Measurements from ENCODE around the gene TBXAS1.

The TBXAS1 gene

DNA sequence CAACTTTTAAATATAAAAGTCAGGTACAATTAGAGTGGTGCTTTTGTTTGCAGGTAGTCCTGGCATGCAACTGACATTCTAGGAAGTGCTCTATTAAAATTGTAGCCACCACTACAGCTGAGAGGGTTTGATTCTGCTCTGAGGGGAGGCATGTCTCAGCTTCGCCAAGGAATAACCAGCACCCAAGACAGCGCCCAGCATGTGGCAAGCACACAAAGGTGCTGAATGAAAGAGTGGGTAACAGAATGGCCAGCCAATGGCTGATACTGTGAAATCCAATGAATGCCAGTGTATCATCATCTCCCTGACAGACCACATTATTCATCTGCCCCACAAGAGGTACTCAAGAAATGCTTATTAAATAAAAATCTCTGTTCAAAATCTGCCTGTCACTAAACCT lies 226.8 kb downstream of the TBXAS1 start:
- H3K36me3 ChIP-seq (ENCODE audit: control insufficient read depth in 5 of 5, insufficient read depth in 5 of 5, low read length in 5 of 5), result peaks cover 3 to 32% (median 10%) of the 10 kb centered on the region in 5 donors
- H3K27ac ChIP-seq (ENCODE audit: low read depth, low read length), result no peak overlapping the region
- no peak overlapping the region for H3K9ac ChIP-seq (ENCODE audit: low read length in 5 of 5)
- peaks cover 0 to 35% (median 13%) of the 10 kb centered on the region in 5 donors for H3K4me1 ChIP-seq (ENCODE audit: control insufficient read depth in 5 of 5, insufficient read depth in 5 of 5, low read length in 5 of 5)
- no peak overlapping the region for H3K4me3 ChIP-seq (ENCODE audit: low read depth in 1 of 5, low read length in 5 of 5)
- H3K9me3 ChIP-seq (ENCODE audit: control insufficient read depth in 5 of 5, low read length in 5 of 5), result no peaks in the 10 kb centered on the region
- H3K27me3 ChIP-seq (ENCODE audit: control insufficient read depth in 5 of 5, insufficient read depth in 4 of 5, low read length in 5 of 5), result no peaks in the 10 kb centered on the region

DNA sequence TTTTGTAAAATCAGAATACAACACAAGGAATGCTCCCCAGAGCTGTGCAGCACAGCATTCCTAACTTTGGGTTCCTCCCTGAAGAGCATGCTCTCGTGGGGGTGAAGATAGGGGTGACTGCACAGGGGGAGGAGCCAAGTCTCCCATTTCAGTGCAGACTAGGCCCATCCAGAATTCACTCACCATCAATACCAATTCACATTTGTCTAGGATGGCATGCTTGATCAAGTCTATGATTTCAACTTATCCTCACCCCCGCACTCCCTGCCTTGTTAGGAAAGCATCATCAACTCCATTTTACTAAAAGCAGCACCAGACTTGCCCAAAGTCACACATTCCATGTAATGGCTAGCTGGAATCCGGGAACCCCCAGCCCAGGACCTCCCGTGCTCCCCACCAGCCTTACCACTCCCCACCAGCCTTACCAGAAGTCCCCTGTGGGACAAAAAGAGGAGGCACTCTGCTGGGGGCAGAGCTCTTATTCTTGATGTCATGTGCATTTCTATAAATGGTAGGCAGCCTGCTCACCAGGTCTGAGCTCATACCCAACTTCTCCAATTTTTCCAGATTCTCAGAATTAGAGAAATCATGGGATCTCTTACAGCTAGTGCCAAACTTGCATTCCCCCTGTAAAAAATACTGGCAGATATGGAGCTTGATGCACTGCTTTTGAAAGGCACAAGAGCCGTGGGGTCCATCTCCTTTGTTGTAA lies 227.5 kb downstream of the TBXAS1 start:
- no peak overlapping the region for H3K27ac ChIP-seq (ENCODE audit: low read depth, low read length)
- no peaks in the 10 kb centered on the region for H3K27me3 ChIP-seq (ENCODE audit: control insufficient read depth in 5 of 5, insufficient read depth in 4 of 5, low read length in 5 of 5)

DNA sequence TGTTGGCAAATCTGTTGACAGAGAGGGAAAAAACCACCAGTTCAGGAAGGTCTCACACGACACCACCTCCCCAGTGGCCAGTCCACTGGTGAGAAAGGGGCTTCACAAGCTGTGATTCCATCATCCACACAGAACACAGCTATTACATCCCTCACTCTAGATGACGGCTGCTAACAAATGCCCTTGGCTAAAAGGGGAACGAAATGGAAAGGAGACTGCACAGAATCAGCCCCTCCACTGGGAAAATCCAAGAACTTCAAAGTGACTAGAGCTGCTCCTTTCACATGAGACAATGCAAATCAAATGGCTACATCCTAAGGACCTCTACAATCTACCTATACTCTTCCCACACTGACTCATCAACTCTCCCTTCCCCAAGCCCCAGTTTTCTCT lies 228.1 kb downstream of the TBXAS1 start:
- H3K27ac ChIP-seq (ENCODE audit: low read depth, low read length), result no peak overlapping the region
- no peak overlapping the region for H3K9ac ChIP-seq (ENCODE audit: low read length in 5 of 5)
- peaks cover 3 to 32% (median 10%) of the 10 kb centered on the region in 5 donors for H3K36me3 ChIP-seq (ENCODE audit: control insufficient read depth in 5 of 5, insufficient read depth in 5 of 5, low read length in 5 of 5)
- H3K27me3 ChIP-seq (ENCODE audit: control insufficient read depth in 5 of 5, insufficient read depth in 4 of 5, low read length in 5 of 5), result no peaks in the 10 kb centered on the region
- H3K4me3 ChIP-seq (ENCODE audit: low read depth in 1 of 5, low read length in 5 of 5), result no peak overlapping the region
- peaks cover 2 to 48% (median 23%) of the 10 kb centered on the region in 5 donors for H3K4me1 ChIP-seq (ENCODE audit: control insufficient read depth in 5 of 5, insufficient read depth in 5 of 5, low read length in 5 of 5)
- no peaks in the 10 kb centered on the region for H3K9me3 ChIP-seq (ENCODE audit: control insufficient read depth in 5 of 5, low read length in 5 of 5)

More for the DNA sequence above, 227.5 kb downstream of the TBXAS1 start:
- Histone ChIP-seq H3K36me3 (ENCODE audit: control insufficient read depth in 5 of 5, insufficient read depth in 5 of 5, low read length in 5 of 5) (peaks cover 3 to 32% (median 10%) of the 10 kb centered on the region in 5 donors), H3K9me3 (ENCODE audit: control insufficient read depth in 5 of 5, low read length in 5 of 5) (no peaks in the 10 kb centered on the region), H3K4me3 (ENCODE audit: low read depth in 1 of 5, low read length in 5 of 5) (no peak overlapping the region), H3K4me1 (ENCODE audit: control insufficient read depth in 5 of 5, insufficient read depth in 5 of 5, low read length in 5 of 5) (peaks cover 2 to 43% (median 20%) of the 10 kb centered on the region in 5 donors), H3K9ac (ENCODE audit: low read length in 5 of 5) (no peak overlapping the region)

DNA sequence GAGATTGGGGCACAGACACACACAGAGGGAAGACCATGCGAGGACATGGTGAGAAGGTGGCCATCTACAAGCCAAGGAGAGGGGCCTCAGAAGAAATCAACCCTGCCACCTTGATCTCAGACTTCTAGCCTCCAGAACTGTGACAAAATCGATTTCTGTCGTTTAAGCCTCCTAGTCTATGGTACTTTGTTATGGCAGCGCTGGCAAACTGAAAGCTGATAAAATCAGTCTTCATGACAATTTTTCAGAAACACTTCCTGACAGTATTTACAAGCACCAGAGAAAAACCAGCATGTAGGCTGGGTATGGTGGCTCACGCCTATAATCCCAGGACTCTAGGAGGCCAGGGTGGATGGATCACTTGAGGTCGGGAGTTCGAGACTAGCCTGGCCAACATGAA lies 229.5 kb downstream of the TBXAS1 start:
- H3K4me3 ChIP-seq (ENCODE audit: low read depth in 1 of 5, low read length in 5 of 5), result no peak overlapping the region
- peaks cover 3 to 27% (median 10%) of the 10 kb centered on the region in 5 donors for H3K36me3 ChIP-seq (ENCODE audit: control insufficient read depth in 5 of 5, insufficient read depth in 5 of 5, low read length in 5 of 5)
- no peaks in the 10 kb centered on the region for H3K9me3 ChIP-seq (ENCODE audit: control insufficient read depth in 5 of 5, low read length in 5 of 5)
- H3K27ac ChIP-seq (ENCODE audit: low read depth, low read length), result no peak overlapping the region
- H3K9ac ChIP-seq (ENCODE audit: low read length in 5 of 5), result no peak overlapping the region
- H3K27me3 ChIP-seq (ENCODE audit: control insufficient read depth in 5 of 5, insufficient read depth in 4 of 5, low read length in 5 of 5), result no peaks in the 10 kb centered on the region
- peaks cover 2 to 57% (median 27%) of the 10 kb centered on the region in 5 donors for H3K4me1 ChIP-seq (ENCODE audit: control insufficient read depth in 5 of 5, insufficient read depth in 5 of 5, low read length in 5 of 5)

DNA sequence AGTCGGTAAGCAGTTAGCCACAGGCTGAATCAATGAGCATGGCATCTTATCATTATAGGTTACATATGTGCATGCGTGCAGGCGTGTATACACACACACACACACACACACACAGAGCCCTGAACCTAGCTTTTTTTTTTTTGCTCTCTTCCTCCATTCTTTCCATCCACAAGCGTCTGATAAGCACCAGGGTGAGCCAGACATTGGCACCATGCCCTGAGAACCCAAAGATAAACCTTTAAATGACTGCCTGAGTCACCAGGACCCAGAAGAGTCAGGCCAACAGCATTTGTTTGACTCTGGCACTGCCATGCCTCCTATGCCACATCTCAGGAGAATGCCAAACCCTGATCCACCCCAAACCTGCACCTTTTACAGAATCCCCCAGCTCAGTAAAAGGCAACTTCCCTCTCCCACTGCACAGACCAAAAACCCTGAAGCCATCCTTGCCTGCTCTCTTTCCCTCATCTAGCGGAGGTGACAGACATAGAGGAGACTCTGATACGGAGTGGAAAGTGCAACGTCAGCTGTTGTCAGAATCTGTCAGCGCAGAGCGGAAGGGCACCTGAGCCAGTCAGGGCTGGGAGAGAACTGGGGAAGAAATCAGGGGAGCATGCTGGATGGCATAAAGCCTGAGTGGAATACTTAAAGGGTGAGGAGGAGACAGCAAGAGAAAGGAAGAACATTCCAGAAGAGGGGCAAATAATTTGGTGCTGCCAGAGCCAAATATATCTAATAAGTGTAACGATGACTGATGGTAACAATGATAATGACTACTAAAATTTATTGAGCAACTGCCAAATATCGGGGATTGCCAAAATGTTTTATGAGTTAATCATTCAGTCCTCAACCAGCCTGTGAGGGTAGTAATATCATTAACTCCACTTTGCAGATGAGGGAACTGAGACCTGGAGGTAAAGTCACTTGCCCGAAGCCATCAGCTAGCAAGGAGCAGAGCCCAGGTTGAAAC lies 230.5 kb downstream of the TBXAS1 start:
- H3K9me3 ChIP-seq (ENCODE audit: control insufficient read depth in 5 of 5, low read length in 5 of 5), result no peaks in the 10 kb centered on the region
- peaks cover 2 to 57% (median 28%) of the 10 kb centered on the region in 5 donors for H3K4me1 ChIP-seq (ENCODE audit: control insufficient read depth in 5 of 5, insufficient read depth in 5 of 5, low read length in 5 of 5)
- no peak overlapping the region for H3K4me3 ChIP-seq (ENCODE audit: low read depth in 1 of 5, low read length in 5 of 5)
- no peak overlapping the region for H3K9ac ChIP-seq (ENCODE audit: low read length in 5 of 5)
- H3K36me3 ChIP-seq (ENCODE audit: control insufficient read depth in 5 of 5, insufficient read depth in 5 of 5, low read length in 5 of 5), result peaks cover 0 to 20% (median 2%) of the 10 kb centered on the region in 5 donors
- H3K27me3 ChIP-seq (ENCODE audit: control insufficient read depth in 5 of 5, insufficient read depth in 4 of 5, low read length in 5 of 5), result no peaks in the 10 kb centered on the region
- H3K27ac ChIP-seq (ENCODE audit: low read depth, low read length), result no peak overlapping the region

DNA sequence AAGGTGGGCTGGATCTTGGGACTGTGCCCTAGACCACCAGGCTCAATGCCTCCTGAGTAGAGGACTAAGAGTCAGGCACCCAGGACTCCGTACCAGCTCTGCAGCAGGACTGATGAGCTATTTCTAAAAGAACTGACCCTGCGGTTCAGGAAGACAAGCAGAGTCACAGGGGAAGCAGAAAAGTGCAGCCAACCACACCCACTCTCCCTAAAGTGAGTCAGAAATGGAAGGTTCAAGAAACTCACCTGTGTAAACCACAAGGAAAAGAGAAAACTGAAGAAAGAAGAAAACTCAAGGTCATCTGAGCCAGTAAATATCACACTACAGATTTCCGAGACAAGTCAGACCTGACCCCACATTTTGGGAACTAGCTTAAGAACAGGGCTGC lies 231.2 kb downstream of the TBXAS1 start:
- H3K9ac ChIP-seq (ENCODE audit: low read length in 5 of 5), result no peak overlapping the region
- no peak overlapping the region for H3K4me3 ChIP-seq (ENCODE audit: low read depth in 1 of 5, low read length in 5 of 5)

DNA sequence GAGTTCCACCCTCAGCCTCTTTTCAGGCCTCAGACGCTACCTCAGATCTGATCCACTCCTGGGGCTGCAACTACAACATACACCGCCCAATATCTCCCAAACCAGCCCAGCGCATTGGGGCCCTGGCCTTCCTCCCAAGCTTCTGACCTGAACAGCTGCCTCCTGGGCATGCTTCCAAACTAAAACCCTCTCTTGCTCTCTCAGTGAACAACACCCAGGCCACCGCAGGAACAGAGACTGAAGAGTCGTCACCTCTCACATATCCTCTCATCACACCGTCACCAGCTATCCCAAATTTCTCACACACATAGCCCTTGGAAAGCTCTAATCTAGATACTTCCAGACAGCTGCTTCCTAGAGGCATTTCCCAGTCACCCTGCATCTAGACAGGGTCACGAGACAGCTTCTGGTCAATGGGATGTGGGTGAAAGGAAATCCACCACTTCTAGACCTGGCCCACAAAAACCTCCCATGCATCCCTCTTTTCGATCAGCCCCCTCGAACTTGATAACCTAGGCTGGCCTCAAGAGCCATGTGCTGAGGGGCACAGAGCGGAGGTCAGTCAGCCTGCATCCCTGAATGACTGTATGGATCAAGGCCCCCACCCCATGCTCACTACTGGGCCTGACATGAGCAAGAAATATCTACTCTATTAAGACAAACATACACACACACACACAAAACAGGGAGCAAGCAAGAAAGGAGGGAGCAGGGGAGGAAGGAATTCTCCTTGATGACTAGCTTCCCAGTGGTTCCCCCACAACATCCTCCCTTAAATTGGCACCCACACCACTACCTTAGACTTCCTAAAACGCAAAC lies 231.9 kb downstream of the TBXAS1 start:
- no peaks in the 10 kb centered on the region for H3K27me3 ChIP-seq (ENCODE audit: control insufficient read depth in 5 of 5, insufficient read depth in 4 of 5, low read length in 5 of 5)
- peak overlapping the region; percentile 74 for H3K27ac ChIP-seq (ENCODE audit: low read depth, low read length)
- peak overlapping the region; percentile 59 to 82 (median 81) for H3K4me3 ChIP-seq (ENCODE audit: low read depth in 1 of 5, low read length in 5 of 5)
- H3K9ac ChIP-seq (ENCODE audit: low read length in 5 of 5), result peak overlapping the region in 1 of 5 donors; percentile 73
- peaks cover 2 to 57% (median 28%) of the 10 kb centered on the region in 5 donors for H3K4me1 ChIP-seq (ENCODE audit: control insufficient read depth in 5 of 5, insufficient read depth in 5 of 5, low read length in 5 of 5)
- peaks cover 0 to 11% (median 0%) of the 10 kb centered on the region in 5 donors for H3K36me3 ChIP-seq (ENCODE audit: control insufficient read depth in 5 of 5, insufficient read depth in 5 of 5, low read length in 5 of 5)
- peaks cover 0 to 3% (median 2%) of the 10 kb centered on the region in 5 donors for H3K9me3 ChIP-seq (ENCODE audit: control insufficient read depth in 5 of 5, low read length in 5 of 5)

More for the DNA sequence above, 231.2 kb downstream of the TBXAS1 start:
- Histone ChIP-seq H3K27me3 (ENCODE audit: control insufficient read depth in 5 of 5, insufficient read depth in 4 of 5, low read length in 5 of 5) (no peaks in the 10 kb centered on the region), H3K36me3 (ENCODE audit: control insufficient read depth in 5 of 5, insufficient read depth in 5 of 5, low read length in 5 of 5) (peaks cover 0 to 15% (median 0%) of the 10 kb centered on the region in 5 donors), H3K27ac (ENCODE audit: low read depth, low read length) (no peak overlapping the region), H3K4me1 (ENCODE audit: control insufficient read depth in 5 of 5, insufficient read depth in 5 of 5, low read length in 5 of 5) (peaks cover 2 to 57% (median 28%) of the 10 kb centered on the region in 5 donors), H3K9me3 (ENCODE audit: control insufficient read depth in 5 of 5, low read length in 5 of 5) (no peaks in the 10 kb centered on the region)

DNA sequence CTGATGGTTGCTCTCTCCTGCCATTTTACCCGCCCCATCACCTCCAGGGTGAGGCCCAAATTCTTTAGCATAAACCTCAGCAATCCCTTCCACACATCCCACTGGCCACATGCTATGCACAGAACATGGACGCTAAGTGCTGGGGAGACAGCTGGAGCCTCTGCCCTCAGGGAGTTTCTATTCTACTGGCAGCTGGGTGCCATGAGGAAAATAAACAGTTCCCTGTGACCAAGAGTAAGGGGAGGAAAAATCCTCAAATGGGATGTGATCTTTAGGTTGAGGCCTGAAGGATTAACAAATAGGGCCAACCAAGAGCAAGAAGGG lies 232.5 kb downstream of the TBXAS1 start:
- H3K36me3 ChIP-seq (ENCODE audit: control insufficient read depth in 5 of 5, insufficient read depth in 5 of 5, low read length in 5 of 5), result peaks cover 0 to 11% (median 0%) of the 10 kb centered on the region in 5 donors
- H3K27me3 ChIP-seq (ENCODE audit: control insufficient read depth in 5 of 5, insufficient read depth in 4 of 5, low read length in 5 of 5), result no peaks in the 10 kb centered on the region
- H3K4me1 ChIP-seq (ENCODE audit: control insufficient read depth in 5 of 5, insufficient read depth in 5 of 5, low read length in 5 of 5), result peaks cover 2 to 53% (median 28%) of the 10 kb centered on the region in 5 donors
- H3K9me3 ChIP-seq (ENCODE audit: control insufficient read depth in 5 of 5, low read length in 5 of 5), result peaks cover 0 to 8% (median 7%) of the 10 kb centered on the region in 5 donors
- H3K27ac ChIP-seq (ENCODE audit: low read depth, low read length), result peak overlapping the region; percentile 74
- peak overlapping the region in 4 of 5 donors; percentile 67 to 83 (median 77) for H3K9ac ChIP-seq (ENCODE audit: low read length in 5 of 5)
- H3K4me3 ChIP-seq (ENCODE audit: low read depth in 1 of 5, low read length in 5 of 5), result peak overlapping the region; percentile 59 to 82 (median 81)

DNA sequence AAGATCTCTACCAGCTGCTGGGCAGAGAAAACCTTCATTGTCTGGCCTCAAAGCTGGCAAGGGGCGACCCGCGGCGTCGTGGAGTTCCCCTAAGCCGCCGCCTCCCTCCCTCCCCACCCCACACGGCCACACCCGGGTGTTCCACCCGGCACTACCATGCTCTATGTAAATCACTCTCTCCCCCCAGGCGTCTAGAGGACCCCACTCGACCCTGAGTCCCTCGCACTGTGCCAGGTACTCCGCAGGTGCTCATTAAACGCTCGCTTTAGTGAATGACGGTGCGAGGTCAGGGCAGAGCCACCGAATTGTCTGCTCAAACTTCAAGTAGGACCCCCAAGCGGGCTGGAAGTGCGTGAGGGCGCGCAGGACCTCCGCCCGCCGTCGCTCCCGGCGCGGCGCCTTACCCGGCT lies 233.1 kb downstream of the TBXAS1 start:
- Histone ChIP-seq H3K27me3 (ENCODE audit: control insufficient read depth in 5 of 5, insufficient read depth in 4 of 5, low read length in 5 of 5) (no peaks in the 10 kb centered on the region), H3K4me1 (ENCODE audit: control insufficient read depth in 5 of 5, insufficient read depth in 5 of 5, low read length in 5 of 5) (peaks cover 2 to 51% (median 28%) of the 10 kb centered on the region in 5 donors), H3K4me3 (ENCODE audit: low read depth in 1 of 5, low read length in 5 of 5) (peak overlapping the region; percentile 70 to 82 (median 81)), H3K27ac (ENCODE audit: low read depth, low read length) (peak overlapping the region; percentile 74), H3K9ac (ENCODE audit: low read length in 5 of 5) (peak overlapping the region; percentile 38 to 83 (median 73)), H3K36me3 (ENCODE audit: control insufficient read depth in 5 of 5, insufficient read depth in 5 of 5, low read length in 5 of 5) (peaks cover 0 to 6% (median 0%) of the 10 kb centered on the region in 5 donors), H3K9me3 (ENCODE audit: control insufficient read depth in 5 of 5, low read length in 5 of 5) (peaks cover 0 to 14% (median 11%) of the 10 kb centered on the region in 5 donors)

All from subcutaneous abdominal adipose tissue (tissue), 5 donors.